HEK293 (cell line): ENCODE measurements around the gene FZD2.
"Not testable (repeated sequence)": the region's sequence is repeated elsewhere in the genome, so short reads cannot be mapped to it uniquely, and the experiment has no call there.

Experiments
- GFI1B ChIP-seq: fragments of 450-650 bp; formaldehyde crosslinking; IDR thresholded peaks from 2 replicates; pipeline ENCODE4 v1.5.1; 2016; ENCODE audit warnings: missing biosample characterization, missing genetic modification characterization
- GLIS1 ChIP-seq: fragments of 450-650 bp; formaldehyde crosslinking; IDR thresholded peaks from 2 replicates; pipeline ENCODE4 v1.5.1; 2016; ENCODE audit warnings: missing biosample characterization, missing genetic modification characterization
- RBAK ChIP-seq: fragments of 450-650 bp; formaldehyde crosslinking; IDR thresholded peaks from 2 replicates; pipeline ENCODE4 v1.5.1; 2016; ENCODE audit warnings: missing biosample characterization, missing genetic modification characterization
- SP3 ChIP-seq: fragments of 450-650 bp; formaldehyde crosslinking; IDR thresholded peaks from 2 replicates; pipeline ENCODE4 v1.5.1; 2016; ENCODE audit warnings: missing biosample characterization, missing genetic modification characterization
- ZBTB11 ChIP-seq: fragments of 450-650 bp; formaldehyde crosslinking; conservative IDR thresholded peaks from 2 replicates; pipeline ENCODE4 v1.5.1; 2016; ENCODE audit warnings: low read depth, missing biosample characterization, missing genetic modification characterization
- ZNF155 ChIP-seq: fragments of 450-650 bp; formaldehyde crosslinking; IDR thresholded peaks from 2 replicates; pipeline ENCODE4 v1.5.1; 2016; ENCODE audit warnings: missing biosample characterization, missing genetic modification characterization
- ZNF223 ChIP-seq: fragments of 450-650 bp; formaldehyde crosslinking; IDR thresholded peaks from 2 replicates; pipeline ENCODE4 v1.5.1; 2016; ENCODE audit warnings: missing biosample characterization, missing genetic modification characterization
- ZNF292 ChIP-seq: fragments of 450-650 bp; formaldehyde crosslinking; IDR thresholded peaks from 2 replicates; pipeline ENCODE4 v1.5.1; 2016; ENCODE audit warnings: low read depth, missing biosample characterization, missing genetic modification characterization, borderline replicate concordance
- ZNF354C ChIP-seq: fragments of 450-650 bp; formaldehyde crosslinking; IDR thresholded peaks from 2 replicates; pipeline ENCODE4 v1.5.1; 2016; ENCODE audit warnings: missing biosample characterization, missing genetic modification characterization, low read depth, borderline replicate concordance
- ZNF48 ChIP-seq: fragments of 450-650 bp; formaldehyde crosslinking; IDR thresholded peaks from 2 replicates; pipeline ENCODE4 v1.5.1; 2016; ENCODE audit warnings: missing biosample characterization, missing genetic modification characterization
- TF ChIP-seq, protein P1 (sequence below): fragments of 450-650 bp; formaldehyde crosslinking; IDR thresholded peaks from 2 replicates; pipeline ENCODE4 v1.5.1; 2016; ENCODE audit warnings: missing biosample characterization, missing genetic modification characterization

DNA sequence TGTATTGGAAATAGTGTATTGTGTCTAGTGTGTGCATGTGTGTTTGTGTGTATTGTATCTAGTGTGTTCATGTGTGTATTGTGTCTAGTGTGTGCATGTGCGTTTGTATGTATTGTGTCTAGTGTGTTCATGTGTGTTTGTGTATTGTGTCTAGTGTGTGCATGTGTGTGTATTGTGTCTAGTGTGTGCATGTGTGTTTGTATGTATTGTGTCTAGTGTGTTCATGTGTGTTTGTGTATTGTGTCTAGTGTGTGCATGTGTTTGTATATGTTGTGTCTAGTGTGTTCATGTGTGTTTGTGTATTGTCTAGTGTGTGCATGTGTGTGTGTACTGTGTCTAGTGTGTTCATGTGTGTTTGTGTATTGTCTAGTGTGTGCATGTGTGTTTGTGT, 32.8 kb downstream of the FZD2 start:
- not testable (repeated sequence) for TF ChIP-seq ZNF48 (tag by site-specific recombination); SP3 (tag by site-specific recombination); ZNF155 (tag by site-specific recombination); ZNF354C (tag by site-specific recombination); ZBTB11; ZNF292 (tag by site-specific recombination); ZNF223 (tag by site-specific recombination); RBAK; GFI1B (tag by site-specific recombination); GLIS1
- TF ChIP-seq, protein P1, sequence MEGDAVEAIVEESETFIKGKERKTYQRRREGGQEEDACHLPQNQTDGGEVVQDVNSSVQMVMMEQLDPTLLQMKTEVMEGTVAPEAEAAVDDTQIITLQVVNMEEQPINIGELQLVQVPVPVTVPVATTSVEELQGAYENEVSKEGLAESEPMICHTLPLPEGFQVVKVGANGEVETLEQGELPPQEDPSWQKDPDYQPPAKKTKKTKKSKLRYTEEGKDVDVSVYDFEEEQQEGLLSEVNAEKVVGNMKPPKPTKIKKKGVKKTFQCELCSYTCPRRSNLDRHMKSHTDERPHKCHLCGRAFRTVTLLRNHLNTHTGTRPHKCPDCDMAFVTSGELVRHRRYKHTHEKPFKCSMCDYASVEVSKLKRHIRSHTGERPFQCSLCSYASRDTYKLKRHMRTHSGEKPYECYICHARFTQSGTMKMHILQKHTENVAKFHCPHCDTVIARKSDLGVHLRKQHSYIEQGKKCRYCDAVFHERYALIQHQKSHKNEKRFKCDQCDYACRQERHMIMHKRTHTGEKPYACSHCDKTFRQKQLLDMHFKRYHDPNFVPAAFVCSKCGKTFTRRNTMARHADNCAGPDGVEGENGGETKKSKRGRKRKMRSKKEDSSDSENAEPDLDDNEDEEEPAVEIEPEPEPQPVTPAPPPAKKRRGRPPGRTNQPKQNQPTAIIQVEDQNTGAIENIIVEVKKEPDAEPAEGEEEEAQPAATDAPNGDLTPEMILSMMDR (tag by site-specific recombination) = not testable (repeated sequence)
